Dermis blood vessel endothelial cell (primary cell): ENCODE measurements around the gene ZBTB40. TPM values are rescaled to one million over a fixed set of nuclear protein-coding genes. Genes with fewer than 3 reads are reported as not detected.

ENCODE experiments used
- DNase-seq: peaks from one replicate; pipeline ENCODE4 v3.0.0; 2010
- total RNA-seq: library from RNA; depleted of rRNA; stranded (reverse); fragments of >200 nt; gene quantifications from 2 replicates; pipeline ENCODE4 v1.2.3, GENCODE V29; 2014

ZBTB40 gene
- total RNA-seq, 1 donor from 2014 or later = 13.6 TPM

- DNase-seq = no peak
Measured at GRCh38 chr1:22508991-22509390, 57.3 kb downstream of the ZBTB40 start.

DNA sequence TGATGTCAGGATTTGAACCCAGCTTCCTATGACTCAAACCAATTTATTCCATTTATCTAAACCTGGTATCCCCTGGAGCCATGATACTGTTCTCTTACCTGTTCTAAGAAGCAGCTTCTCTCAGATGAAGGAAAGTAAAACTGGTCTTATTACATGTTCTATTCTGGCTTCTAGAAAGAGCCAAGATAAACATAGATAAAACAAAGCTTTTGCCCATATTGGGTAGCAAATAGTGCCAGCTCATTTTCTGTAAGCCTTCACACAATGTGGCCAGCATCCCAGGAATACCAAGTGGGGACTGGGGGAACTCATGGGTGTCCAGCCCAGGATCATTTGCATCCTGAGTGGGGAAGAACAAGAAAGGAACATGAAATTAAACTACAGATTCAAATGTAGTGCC, 58.2 kb downstream of the ZBTB40 start:
- DNase-seq = peak; percentile 10

DNA sequence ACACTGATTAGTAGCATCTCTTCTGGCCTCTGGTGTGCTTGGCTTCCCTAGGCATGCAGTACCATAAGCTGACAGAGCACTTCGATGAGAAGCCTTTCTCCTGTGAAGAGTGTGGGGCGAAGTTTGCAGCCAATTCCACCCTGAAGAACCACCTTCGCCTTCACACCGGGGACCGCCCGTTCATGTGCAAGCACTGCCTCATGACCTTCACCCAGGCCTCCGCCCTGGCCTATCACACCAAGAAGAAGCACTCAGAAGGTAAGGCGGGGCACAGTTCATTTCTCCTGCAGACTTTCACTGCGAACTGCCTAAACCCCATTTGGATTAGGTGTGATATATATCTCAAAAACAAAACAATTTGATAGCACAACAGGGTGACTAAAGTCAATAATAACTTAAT, 61.2 kb downstream of the ZBTB40 start:
- DNase-seq = no peak

DNA sequence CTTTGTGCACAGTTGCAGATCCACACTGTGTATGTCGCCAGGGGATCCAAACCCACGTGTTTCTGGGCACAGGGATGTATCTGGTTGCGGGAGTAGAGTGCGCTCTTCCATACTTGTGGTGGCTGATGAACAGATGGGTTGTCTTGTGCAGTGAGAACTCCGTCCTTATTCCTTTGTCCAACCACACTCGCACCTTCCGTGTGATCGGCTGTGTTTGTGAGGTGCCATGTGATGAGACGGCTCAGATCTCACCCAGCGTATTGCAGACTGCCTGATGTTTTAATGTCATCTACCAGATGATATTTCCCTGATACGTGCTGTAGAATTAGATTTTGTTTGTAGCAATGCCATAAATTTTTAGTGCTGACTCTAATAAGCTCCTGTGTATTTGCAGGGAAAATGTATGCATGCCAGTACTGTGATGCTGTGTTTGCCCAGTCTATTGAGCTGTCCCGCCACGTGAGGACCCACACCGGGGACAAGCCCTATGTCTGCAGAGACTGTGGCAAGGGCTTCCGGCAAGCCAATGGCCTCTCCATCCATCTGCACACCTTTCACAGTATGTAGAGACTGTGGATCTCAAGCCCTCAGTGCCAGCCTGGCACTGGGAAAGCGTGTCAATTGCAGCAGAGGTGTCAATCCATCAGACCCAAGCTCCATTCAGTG, 65.4 kb downstream of the ZBTB40 start:
- no peak for DNase-seq

GRCh38 chr1:22517956-22518355, 66.3 kb downstream of the ZBTB40 start:
- peak; percentile 38 for DNase-seq

GRCh38 chr1:22518379-22518778, 66.7 kb downstream of the ZBTB40 start:
- DNase-seq = no peak

DNA sequence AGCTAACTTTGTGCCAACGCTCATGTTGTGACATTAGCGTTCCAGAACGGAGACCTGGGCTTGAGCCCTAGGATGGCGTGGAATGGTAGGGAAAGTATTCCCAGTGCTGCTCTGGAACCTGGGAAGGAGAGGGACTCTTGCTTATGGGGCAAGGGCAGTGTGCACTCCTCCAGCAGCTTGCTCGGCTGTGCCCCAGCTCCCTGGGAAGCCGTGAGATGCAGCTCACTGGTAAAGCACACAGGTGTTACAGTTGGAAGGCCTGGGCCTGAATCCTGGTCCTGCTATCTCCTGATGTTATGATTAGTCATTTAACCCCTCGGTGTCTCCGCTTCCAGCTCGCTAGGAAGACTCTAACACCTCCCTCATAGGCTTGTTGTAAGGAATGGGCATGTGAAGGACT, 69.2 kb downstream of the ZBTB40 start:
- DNase-seq = no peak

DNA sequence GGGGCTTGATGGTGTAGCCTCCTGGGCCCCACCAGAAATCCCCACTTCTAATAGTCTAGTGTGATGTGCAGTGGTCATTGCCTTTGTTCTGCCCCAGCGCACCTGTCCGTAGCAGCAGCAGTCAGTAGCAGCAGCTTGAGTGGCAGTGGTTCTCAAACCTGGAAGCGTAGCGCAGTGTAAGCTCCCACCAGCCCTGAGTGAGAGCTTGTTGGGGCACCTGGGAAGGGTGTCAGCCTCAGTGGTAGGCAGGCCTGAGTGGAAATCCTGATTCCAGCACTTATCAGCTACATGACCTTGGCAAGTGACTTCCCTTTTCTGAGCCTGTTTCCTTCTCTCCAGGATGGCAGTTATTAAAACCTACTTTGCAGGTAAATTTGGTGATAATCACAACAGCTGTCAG, 70.0 kb downstream of the ZBTB40 start:
- DNase-seq = no peak

- no peak for DNase-seq
Measured at GRCh38 chr1:22522221-22522743, 70.6 kb downstream of the ZBTB40 start.

DNA sequence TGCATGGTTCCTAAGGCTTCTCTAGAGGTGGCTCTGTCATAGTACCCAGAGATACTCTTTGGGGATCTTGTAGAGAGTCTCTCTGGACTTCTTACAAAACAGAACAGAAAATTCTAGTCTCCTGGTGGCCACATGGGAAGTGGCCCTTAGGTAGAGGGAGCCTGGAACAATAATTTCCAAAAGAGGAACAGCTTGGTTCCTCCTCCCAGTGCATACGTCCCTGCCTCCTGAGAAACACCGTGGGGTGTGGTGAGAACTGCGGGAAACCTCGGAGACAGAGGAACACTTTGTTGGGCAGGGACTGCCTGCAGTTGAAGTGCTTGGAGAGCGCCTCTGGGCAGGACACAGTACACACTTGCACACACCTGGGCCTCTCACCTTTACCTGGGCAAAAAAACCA, 72.8 kb downstream of the ZBTB40 start:
- no peak for DNase-seq

GRCh38 chr1:22525211-22525610, 73.6 kb downstream of the ZBTB40 start:
- no peak for DNase-seq

- no peak for DNase-seq
Measured at GRCh38 chr1:22525646-22526045, 74.0 kb downstream of the ZBTB40 start.

GRCh38 chr1:22526098-22526497, 74.4 kb downstream of the ZBTB40 start:
- DNase-seq = no peak

DNA sequence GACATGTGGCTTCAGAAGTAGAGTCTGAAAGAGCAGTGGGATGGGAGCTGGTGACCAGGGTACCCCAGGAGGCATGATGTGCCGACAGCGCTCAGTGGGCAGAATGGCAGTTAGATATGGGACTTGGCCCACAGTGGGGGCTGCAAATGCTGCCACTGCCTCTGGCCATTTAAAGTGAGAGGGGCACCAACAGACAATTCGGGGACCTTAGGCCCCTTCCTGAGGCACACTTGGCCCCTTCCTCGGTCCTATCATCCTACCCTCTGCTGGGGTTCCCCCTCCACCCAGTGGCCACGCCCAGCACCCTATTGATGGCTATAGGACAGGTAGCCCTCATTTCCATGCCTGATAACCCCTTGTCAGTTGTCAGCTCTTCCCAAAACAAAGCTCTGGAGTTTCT, 75.0 kb downstream of the ZBTB40 start:
- no peak for DNase-seq

- no peak for DNase-seq
Measured at GRCh38 chr1:22527122-22527521, 75.5 kb downstream of the ZBTB40 start.

- DNase-seq = no peak
Measured at GRCh38 chr1:22527555-22528296, 76.1 kb downstream of the ZBTB40 start.

DNA sequence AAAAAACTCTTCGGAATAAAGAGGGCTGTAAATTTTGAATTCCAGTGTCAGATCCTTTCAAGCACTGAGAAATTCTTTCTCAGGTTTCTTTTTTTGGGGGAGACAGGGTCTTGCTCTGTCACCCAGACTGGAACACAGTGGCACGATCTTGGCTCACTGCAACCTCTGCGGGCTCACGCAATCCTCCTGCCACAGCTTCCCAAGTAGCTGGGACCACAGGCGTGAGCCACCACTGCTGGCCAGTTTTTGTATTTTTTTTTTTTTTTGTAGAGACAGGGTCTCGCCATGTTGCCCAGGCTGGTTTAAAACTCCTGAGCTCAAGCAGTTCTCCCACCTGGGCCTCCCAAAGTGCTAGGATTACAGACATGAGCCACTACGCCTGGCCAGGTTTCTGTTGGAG, 76.8 kb downstream of the ZBTB40 start:
- DNase-seq = no peak

GRCh38 chr1:22529901-22530621, 78.4 kb downstream of the ZBTB40 start:
- DNase-seq = peak; percentile 38

DNA sequence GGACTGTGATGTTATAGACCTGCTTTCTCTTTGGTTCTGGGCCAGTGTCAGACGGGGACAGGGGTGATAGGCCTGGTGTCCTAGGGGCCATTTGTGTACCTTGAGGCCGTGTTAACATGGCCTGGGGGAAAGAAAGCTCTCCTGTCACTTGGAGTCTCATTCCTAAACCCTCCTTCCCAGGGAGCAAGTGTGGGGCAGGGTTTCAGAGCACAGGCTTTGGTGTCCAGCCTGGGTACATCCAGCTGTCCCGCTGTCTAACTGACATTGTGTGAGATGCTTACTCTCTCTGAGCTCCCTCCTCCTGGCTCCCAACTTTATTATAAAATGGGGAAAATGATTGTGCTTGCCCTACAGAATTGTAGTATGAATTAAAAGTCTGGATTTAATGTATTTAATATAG, 79.1 kb downstream of the ZBTB40 start:
- DNase-seq = no peak

DNA sequence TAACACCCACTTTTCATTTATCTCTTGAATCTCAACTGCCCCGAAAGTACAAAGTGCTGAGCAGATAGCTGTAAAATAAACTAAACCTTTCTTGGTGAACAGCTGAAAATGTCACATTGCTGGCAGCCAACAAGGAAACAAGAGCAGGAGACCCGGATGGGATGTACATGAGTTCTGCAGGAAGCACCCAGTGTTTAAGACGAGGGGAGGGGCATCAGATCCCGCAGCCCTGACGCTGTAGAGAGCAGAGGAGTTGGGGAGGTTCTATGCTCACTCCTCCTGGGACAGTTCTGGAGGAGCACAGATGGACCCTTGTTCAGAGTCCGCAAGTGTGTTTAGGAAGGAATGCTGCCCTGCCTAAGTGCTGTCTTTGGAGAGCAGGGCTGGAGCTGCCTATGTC, 79.6 kb downstream of the ZBTB40 start:
- DNase-seq = peak; percentile 28

GRCh38 chr1:22533244-22533895, 81.7 kb downstream of the ZBTB40 start:
- DNase-seq = no peak

GRCh38 chr1:22534951-22535350, 83.3 kb downstream of the ZBTB40 start:
- no peak for DNase-seq

- no peak for DNase-seq
Measured at GRCh38 chr1:22535399-22535798, 83.7 kb downstream of the ZBTB40 start.
